RCC 7860 (cell line): ENCODE data around the gene ASRGL1.
"Not testable (repeated sequence)": the region's sequence is repeated elsewhere in the genome, so short reads cannot be mapped to it uniquely, and the experiment has no call there.

Experiments used
- DNase-seq: peaks from one replicate; pipeline ENCODE4 v3.0.0-alpha.2; 2015; ENCODE audit warnings: low spot score
- FAIRE-seq: peaks from 2 replicates; lab custom pipeline; 2012; peaks lifted over from hg19 to GRCh38; lab: Jason Lieb, UNC

ASRGL1 gene

DNA sequence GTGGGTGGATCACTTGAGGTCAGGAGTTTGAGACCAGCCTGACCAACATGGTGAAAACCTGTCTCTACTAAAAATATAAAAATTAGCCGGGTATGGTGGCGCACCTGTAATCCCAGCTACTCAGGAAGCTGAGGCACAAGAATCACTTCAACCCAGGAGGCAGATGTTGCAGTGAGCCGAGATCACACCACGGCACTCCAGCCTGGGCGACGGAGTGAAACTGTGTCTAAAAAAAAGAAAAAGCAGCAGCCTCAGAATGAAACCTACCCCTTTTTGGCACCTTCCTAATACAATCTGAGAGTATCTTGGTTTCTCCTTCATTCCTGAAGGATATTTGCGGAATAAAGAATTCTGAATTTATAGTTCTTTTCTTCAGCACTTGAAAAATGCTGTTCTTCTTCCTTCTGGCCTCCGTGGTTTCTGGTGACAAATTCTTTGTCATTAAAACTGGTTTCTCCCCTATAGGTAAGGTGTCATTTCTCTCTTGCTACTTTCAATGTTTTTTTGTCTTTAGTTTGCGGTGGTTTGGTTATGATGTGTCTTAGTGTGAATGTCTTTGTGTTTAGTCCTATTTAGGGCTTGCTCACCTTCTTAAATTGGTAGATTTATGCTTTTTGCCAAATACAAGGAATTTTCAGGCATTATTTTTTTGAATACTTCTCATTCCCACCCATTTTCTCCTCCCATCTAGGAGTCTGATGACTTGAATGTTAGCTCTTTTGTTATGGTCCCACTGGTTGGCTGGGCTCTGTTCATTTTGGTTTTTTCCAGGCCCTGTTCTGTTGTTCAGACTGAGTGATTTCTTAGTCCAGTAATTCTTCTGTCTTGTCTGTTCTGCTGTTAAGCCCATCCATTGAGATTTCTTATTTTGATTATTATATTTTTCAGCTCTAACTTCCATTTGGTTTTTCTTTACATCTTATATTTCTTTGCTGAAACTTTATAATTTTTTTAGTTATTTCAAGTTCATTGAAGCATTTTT is 15.4 kb downstream of the ASRGL1 start:
- no peak for DNase-seq
- FAIRE-seq, result no peak

DNA sequence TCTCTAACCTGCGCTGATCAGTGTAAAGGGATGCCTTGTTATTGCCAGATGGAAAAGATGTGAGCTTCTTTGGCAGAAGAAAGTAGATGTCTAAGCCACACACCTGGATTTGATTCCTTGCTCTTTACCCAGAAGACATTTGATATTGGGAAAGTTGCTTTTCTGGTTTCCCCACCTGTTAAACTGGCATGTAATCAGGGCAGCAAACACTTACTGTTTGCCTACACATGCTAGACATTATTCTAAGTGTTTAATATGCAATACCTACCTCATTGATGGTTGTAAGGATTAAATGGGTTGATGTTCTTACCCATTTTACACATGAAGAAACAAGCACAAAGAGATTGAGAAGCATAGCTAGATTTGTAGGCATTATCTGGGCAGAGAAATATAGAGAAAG is 16.6 kb downstream of the ASRGL1 start:
- no peak for DNase-seq
- FAIRE-seq, result no peak

DNA sequence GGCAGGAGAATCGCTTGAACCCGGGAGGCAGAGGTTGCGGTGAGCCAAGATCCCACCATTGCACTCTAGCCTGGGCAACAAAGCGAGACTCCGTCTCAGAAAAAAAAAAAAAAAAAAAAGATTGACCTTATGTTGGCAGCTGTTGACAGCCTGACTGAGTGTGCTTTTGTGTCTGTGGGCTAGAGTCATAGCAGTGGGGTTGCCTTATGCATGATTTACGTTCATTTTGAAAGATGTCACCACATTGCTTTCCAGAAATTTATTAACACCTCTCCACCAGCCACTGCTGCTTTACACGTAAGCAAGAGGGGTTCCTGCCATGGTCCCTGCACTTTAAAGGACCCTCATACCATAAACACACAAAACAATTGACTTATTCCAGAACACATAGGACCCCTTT is 21.0 kb downstream of the ASRGL1 start:
- DNase-seq, result no peak
- FAIRE-seq, result no peak

DNA sequence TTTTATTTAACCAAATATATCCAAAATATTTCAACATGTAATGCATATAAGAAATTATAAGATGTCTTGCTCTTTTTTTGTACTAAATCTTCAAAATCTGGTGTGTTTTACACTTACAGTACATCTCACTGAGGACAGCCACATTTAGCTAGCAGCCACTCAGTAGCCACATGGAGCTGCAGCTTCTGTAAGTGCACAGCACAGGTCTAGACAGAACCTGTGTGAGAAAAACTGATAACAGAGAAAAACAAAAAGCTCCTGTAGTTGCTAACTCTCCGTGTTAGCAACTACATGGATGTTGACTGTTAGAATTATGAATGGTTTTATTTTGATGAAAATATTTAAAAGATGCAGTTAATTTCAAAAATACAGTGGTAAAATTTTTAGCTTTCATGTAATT is 22.2 kb downstream of the ASRGL1 start:
- FAIRE-seq, result no peak
- DNase-seq, result no peak

DNA sequence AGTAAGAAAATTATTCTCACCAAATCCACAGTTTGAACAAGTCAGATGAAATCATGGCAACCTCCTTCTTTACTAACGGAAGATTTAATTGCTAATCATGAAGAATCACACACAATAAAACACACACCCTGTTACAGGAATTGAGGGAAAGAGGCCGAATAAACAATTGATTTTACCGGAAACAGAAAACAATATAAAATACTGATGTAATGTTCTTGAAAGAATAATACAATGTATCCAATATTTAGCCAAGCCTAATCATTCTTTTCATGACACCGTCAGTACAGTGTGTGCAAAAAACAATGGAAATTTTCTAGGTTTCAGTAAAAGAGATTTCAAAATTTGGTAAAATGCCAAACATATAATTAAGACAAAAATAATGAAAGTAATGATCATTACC is 23.4 kb downstream of the ASRGL1 start:
- FAIRE-seq (no peak), DNase-seq (no peak)

DNA sequence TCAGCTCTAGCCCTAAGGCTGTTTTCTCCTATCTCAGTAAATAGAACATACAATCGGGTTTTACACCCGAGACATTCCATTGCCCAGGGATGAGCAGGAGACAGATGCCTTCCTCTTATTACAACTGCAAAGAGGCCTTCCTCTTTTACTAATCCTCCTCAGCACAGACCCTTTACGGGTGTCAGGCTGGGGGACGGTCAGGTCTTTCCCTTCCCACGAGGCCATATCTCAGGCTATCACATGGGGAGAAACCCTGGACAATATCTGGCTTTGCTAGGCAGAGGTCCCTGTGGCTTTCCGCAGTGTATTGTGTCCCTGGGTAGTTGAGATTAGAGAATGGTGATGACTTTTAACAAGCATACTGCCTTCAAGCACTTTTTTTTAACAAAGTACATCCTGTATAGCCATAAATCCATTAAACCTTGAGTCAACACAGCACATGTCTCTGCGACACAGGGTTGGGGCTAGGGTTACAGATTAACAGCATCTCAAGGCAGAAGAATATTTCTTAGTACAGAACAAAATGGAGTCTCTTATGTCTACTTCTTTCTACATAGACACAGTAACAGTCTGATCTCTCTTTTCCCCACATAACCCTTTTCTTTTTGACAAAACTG is 31.7 kb downstream of the ASRGL1 start:
- DNase-seq, FAIRE-seq: not testable (repeated sequence)

DNA sequence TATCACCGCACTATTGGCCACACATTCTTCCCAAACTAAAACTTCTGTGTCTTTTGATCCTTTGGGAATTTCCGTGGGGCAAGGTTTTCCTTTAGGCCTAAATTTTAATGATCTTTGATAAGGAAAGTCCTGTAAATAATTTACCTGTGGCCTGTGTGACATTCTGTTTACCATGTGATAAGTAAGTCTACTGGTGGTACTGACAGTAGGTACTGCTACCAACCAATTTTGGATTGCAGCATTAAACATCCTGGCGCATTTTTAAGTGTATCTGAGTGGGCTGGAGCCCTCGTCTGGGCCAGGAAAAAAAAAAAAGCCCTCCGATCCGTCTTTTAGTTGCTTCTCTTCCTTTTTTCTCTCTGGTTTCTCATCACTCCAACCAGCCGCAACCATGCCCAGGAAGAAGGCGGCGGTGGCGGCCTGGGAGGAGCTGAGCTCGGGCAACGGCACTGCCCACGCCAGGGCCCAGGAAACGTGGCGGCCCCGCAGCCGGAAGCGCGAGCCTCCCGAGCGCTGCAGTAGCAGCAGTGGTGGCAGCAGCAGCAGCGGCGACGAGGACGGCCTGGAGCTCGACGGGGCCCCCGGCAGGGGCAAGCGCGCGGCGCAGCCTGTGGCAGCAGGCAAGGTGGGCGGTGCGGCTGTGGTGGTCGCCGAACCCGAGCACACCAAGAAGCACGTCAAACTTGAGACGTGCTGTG is 33.6 kb downstream of the ASRGL1 start:
- no peak for DNase-seq
- no peak for FAIRE-seq

DNA sequence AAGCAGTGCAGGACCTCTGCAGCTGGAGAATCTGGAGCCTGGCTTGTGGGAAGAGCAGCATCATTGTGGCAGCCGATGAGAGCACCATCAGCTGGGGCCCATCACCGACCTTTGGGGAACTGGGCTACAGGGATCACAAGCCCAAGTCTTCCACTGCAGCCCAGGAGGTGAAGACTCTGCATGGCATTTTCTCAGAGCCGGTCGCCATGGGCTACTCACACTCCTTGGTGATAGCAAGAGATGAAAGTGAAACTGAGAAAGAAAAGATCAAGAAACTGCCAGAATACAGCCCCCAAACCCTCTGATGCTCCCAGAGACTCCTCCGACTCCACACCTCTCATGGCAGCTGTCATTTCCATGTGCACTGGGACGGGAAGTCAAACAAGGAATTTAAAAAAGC is 35.6 kb downstream of the ASRGL1 start:
- no peak for DNase-seq
- no peak for FAIRE-seq

DNA sequence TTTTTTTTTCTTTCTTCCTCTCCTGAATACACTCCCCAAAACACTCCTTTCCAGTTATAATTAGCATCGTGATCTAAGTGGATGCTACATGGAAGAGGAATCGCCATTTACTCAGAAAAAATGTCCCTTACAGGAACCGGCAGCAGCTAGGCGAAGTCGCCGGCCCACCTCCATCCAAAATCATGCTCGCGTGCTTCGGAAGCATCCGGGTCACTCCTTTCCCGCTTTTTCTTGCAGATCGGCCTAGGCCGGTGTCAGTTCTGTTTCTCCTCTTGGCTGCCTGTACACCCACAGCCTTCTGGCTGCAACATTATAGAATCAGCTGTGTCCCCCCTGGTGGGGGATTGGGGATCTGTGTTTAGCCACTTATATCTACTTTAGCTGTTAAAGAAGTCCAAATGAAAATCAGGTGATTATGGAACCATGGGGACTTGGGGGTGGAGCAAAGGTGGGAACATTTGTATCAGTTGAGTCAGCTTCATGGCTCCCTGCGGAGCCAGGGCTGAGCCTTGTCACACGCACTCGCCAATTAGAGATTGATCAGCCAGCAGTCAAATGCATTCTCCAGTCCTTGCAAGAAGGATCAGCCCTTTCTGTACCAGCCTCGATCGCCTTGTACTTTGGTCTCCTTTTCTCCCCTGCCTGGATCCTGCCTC is 36.3 kb downstream of the ASRGL1 start:
- no peak for DNase-seq
- FAIRE-seq, result no peak

DNA sequence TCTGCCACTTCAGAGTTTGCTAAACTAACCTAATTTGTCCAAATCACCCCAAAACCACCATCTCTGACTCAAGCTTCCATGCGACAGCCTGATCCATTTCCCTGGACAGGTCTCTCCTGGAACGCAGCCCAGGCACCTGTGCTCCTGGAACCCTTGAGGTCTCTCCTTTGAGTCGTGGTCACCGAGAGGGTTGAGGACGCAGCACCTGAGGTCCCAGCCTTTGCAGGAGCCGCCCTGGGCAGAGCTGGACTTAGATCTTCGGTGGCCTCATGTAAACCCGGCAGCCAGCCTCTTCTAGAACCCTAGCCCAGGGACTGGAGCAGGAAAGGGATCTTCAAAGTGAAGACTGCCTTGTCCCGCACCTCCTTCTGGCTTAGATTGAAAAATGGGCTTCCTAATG is 37.6 kb downstream of the ASRGL1 start:
- DNase-seq (no peak), FAIRE-seq (no peak)

DNA sequence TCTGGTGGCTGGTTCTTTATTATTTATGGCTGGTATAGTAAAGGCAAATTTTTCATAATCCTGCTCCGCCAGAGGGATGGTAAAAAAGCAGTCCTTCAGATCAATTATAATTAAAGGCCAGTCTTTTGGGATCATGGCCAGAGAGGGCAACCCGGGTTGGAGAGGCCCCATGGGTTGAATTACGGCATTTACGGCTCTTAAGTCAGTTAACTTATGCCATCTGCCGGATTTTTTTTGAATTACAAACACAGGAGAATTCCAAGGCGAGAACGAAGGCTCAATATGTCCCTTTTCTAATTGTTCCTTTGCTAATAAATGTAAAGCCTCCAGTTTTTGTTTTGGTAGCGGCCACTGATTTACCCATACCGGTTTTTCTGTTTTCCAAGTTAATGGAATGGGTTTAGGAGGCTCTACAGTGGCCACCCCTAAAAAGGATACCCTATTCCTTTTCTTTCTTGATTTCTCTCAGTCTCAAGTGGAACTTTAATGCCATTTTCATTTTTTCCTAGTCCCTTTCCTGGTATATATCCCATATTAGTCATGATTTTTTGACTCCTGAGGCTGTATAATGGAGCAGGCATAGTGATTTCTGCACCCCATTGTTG is 41.3 kb downstream of the ASRGL1 start:
- DNase-seq, result not testable (repeated sequence)
- peak; percentile 21 for FAIRE-seq

DNA sequence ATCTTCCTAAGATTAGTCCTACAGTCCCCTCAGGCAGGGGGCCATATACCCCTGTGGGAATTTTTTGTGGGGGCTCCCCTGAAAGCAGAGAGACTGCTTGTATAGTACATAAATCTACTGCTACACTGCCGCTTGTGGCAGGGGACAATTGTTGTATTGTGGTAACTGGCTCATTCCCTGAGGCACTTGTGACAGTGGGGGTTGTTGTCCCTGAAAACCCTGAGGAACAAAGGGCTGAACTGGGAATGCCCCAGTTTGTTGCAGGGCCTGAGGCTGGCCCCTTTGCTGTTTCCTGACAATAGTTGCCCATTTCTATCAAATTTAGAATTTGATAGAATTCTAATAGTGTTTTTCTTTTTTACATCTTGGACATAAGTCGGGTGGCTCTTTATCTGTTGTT is 42.3 kb downstream of the ASRGL1 start:
- DNase-seq, FAIRE-seq: not testable (repeated sequence)

DNA sequence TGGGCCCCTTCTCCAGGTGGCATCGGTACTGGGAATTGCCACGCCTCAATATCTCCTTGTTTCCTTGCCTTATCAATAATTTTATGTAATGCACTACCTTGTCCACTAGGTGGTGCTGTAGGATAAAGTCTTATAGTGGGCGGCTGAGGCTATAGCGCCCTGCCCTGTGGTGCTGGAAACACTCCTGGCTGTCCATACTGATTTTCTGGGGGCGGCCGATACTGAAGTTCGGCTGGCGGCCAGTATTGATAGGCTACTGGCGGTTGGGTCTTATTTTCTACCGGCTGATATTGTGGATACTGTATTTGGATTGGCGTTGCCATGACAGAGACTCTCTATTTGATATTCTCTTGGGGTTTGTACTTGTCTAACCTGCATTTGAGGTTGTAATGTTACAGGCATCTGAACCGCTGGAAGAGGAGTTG is 43.6 kb downstream of the ASRGL1 start:
- peak; percentile 63 for DNase-seq
- not testable (repeated sequence) for FAIRE-seq

DNA sequence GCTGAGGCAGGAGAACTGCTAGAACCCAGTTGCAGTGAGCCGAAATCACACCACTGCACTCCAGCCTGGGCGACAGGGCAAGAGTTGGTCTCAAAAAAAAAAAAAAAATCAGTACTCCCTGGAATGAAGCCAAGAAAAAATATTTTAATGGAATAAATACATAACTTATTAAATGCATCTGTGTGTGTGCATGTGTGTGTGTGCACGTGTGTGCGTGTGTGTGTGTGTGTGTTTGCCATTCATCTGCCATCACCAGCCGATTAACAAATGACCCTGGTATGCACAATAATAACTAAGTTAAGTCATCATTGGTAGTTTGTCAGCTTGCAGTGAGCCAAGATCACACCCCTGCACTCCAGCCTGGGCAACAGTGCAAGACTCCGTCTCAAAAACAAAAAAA is 46.6 kb downstream of the ASRGL1 start:
- DNase-seq (no peak), FAIRE-seq (no peak)

DNA sequence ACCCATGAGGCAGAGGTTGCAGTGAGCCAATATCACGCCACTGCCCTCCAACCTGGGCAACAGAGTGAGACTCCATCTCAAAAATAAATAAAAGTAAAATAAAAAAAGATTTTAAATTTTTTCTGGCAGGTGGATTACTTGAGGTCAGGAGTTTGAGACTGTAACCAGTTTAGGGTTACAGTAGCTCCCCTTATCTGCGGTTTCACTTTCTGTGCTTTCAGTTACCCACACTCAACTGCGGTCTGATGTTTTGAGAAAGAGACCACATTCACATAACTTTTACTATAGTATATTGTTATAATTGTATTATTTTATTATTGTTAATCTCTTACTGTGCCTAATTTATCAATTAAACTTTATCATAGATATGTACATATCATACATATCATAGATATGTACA is 48.8 kb downstream of the ASRGL1 start:
- not testable (repeated sequence) for FAIRE-seq, DNase-seq

DNA sequence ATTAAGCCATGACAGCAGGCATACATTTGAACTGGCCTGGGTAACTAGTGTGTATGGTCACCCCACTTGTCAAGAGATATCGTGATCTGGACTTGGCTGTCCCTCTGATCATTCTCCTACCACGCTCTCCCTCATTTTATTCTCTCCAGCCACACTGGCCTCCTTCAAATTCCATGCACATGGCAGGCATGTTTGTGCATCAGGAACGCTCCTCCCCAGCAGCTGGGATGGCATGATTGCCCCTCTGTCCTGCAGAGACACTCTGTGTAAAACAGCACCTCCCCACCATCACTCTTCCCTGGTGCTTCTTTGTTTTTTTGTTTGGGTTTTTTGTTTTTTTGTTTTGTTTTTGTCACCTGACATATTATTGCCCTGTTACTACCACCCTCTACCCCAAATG is 50.1 kb downstream of the ASRGL1 start:
- DNase-seq, result no peak
- no peak for FAIRE-seq

DNA sequence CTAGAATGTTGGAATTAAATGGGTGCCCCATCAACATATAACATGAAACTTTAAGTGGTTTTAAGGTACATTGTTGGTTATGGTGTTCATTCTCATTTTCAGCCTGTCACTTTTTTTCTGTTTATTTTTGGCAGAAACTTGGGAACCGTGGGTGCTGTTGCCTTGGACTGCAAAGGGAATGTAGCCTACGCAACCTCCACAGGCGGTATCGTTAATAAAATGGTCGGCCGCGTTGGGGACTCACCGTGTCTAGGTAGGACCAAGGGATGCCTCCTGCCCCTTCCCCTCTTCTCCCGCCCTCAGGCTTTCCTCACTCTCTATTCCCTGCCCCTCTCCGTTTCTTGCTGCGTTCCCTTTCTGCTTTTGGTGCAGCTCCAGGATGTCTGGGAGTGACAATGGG is 51.8 kb downstream of the ASRGL1 start:
- FAIRE-seq, result no peak

DNA sequence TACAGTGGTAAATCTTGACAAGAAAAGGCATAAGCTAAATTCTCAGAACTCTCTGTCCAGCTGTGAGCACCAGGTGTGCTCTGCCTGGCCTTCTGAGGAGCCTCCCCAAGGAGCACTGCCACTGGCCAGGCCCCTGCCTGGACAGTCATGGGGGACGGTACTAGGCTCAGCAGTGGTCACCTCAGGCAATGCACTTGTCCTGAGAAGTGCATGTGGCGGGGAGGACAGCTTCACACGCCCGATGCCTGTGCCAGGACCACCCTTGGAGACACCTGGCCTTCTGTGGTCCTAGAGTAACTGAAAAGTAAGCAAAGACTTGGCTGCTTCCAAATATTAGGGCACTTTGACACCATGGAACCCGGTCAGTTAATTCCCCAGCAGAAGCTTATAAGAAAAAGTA is 53.0 kb downstream of the ASRGL1 start:
- FAIRE-seq (no peak), DNase-seq (no peak)

More for the DNA sequence above, 51.8 kb downstream of the ASRGL1 start:
- DNase-seq, result no peak

DNA sequence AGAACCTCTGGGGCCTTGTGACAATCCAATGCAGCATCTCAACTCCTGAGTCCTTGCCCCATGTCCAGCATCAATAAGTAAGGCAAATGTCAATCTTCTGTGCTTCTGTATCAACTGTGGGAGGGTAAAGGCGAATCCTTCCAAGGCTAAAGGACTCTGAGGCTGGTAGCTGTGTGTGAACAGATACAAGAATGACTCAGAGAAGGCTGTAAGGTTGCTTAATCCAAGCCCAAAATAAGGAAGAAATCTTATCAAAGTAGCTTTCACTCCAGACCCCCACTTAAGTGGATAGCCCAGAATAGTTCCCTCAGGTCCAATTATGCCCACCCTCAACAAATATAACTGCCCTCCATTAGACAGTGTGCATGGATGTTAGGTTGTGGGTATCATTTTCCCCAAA is 53.5 kb downstream of the ASRGL1 start:
- FAIRE-seq (no peak), DNase-seq (no peak)

DNA sequence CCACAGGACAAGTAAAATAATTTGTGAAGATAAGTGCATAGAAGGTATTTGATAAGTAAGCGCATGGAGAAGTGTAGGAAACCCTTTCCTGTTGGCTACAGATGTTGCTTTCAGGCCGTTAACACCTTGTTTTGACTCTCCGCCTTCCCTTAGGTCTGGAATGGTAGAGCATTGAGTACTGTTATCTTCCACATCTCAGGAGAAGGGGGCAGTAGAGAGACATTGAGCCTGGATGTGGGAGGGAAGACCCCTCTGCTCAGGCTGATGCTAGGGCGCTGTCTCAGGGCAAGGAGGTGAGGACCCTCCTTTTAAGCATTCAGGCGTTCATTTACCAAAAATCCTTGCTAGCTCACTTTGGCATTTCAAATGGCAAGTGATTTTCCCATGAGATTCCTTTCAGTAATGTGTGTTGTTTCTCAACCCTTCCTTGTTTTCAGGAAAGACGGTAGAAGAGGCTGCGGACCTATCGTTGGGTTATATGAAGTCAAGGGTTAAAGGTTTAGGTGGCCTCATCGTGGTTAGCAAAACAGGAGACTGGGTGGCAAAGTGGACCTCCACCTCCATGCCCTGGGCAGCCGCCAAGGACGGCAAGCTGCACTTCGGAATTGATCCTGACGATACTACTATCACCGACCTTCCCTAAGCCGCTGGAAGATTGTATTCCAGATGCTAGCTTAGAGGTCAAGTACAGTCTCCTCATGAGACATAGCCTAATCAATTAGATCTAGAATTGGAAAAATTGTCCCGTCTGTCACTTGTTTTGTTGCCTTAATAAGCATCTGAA is 54.6 kb downstream of the ASRGL1 start:
- no peak for FAIRE-seq
- no peak for DNase-seq
